ENCODE measurements around the gene TMEM247.

The TMEM247 gene

DNA sequence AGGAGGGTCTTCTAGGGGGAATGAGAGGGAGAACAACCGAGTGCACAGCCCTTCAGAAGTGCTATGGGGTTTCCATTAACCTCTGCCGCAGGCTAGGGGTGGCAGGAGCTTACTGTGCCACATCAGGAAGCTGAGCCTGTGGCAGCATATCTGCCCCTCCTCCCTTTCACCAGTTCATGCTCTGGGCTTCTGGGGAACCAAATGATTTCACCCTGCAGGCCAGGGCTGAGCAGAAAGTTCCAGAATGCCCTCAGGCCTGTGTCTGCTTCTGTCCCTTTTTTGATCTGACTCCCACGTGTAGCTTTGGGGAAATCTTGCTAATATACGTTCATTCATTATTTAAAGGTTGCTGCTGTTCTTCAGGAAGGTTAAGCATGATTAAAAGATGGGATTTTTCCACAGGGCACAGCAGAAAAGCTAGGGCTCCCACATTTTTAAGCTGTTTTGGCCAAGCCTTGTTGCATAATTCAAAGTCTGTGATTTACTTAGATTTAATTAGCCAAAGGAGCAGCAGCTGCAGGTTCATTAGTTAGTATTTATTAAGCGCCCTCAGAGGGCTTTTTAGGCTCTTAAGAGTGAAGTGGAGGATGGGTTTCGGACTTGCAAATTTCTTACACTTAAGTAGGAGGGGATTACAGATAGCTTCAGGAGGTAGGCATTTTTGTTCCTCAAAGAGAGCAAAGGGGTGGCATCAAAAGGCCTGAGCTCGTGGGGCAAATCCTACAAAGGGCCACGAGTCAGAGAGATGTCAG is 10.2 kb downstream of the TMEM247 start:
- no peak for DNase-seq (ENCODE audit: low read depth)

DNA sequence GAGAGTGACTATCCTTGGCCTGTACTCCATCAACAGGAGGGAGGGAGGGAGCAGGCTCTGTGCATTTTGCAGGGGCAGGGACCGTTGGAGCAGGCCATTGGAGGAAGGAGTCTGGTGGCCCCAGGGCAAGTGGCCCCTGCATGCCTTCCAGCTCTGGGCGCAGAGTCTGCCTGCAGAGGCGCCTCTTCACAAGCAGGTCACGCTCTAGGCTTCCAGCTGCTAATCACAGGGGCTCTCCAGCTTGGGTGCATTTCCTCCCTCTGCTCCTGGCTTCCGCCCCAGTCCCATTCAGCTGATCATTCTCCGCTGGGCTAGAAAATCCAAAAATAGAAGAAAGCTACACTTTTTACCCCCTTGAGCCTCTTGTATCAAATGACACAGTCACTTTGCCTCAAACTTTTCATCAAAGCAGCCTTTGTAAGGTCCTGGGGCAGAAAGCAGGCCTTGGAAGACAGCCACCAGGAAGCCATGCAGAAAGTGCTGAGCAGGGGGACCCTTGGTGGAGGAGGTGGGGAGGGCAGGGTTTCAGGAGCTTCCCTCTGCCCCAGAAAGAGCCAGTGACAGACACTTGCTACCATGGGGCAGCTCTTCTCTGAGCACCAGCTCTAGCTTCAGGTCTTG is 11.3 kb downstream of the TMEM247 start:
- DNase-seq (ENCODE audit: low read depth): no peak

DNA sequence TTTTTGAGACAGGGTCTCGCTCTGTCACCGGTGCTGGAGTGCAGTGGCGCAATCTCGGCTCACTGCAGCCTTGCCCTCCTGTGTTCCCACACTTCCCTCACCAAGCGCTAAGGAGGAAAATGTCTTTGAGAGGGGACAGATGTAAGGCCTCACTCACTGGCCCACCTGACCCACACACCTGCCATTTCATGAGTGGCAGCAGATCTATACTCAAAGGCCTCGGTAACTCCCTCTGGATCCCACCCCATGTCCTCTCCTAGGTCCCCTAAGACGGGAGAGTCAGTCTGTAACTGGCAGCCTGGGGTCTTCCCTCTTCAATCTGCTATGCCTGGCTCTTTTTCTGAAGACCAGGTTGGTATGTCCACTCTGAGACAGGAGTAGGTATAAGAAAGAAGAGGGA is 12.9 kb downstream of the TMEM247 start:
- no peak for DNase-seq (ENCODE audit: low read depth)

DNA sequence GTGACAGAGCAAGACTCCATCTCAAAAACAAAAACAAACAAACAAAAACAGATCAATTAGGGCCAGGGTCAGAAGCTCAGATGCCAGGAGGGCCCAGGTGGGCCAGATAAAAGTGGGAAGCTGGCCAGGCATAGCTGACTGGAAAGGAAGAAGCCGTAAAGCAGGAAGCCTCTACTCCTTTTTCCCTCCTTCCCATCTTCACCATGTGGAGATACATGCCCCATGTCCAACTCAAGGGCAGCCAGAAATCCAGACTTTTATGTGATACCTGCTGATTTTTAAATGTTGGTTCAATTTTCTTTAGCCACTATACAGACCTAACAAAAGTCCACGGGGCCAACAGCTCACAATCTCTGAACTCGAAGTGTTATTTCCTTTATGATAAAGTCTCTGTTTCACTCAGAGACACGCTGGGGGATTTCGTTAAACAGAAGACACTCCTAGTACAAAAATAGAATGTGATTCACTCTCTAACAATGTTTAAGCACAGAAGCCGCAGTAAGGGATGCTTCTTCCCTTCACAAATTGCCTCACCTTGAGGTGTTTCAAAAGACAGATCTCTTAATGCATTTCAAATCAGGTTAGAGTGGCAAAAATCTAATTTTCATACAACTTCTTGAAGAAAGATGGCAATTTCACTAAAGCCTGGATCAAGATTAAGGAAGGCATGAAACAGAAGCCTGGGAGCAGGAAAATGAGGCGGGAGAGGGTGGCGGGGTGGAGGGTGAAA is 14.0 kb downstream of the TMEM247 start:
- DNase-seq (ENCODE audit: low read depth): no peak

DNA sequence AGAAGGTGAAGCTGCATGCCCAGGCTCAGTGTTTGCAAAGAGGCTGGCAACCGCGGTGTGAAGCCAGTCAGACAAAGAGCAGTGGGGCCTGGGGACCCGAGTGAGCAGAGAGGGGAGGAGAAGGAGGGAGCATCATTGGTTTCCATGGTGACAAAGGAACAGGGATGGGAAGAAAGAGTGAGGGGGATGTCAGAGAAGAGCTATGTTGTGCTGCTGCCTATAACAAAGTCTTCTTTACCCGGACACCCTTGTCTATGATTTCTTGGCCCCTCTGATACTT is 14.5 kb downstream of the TMEM247 start:
- no peak for DNase-seq (ENCODE audit: low read depth)

DNA sequence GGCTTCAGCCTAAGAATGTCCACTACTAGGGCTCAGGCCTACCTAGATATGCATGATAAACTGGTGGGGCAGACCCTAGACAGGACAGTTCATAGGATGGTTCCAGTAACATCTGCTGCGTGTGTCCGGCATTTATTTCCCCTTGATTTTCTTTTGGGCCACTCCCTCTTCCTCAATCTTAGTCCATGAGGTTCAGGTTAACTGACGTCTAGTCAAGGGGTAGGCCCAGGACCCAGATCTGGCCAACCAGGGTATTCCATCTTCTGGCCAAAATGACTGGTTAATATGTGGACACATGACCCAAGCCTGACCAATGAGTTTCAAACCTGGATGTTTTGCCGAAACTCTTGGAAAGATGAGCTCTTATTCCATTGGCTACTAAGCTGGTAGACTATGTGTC is 15.2 kb downstream of the TMEM247 start:
- DNase-seq (ENCODE audit: low read depth): no peak

DNA sequence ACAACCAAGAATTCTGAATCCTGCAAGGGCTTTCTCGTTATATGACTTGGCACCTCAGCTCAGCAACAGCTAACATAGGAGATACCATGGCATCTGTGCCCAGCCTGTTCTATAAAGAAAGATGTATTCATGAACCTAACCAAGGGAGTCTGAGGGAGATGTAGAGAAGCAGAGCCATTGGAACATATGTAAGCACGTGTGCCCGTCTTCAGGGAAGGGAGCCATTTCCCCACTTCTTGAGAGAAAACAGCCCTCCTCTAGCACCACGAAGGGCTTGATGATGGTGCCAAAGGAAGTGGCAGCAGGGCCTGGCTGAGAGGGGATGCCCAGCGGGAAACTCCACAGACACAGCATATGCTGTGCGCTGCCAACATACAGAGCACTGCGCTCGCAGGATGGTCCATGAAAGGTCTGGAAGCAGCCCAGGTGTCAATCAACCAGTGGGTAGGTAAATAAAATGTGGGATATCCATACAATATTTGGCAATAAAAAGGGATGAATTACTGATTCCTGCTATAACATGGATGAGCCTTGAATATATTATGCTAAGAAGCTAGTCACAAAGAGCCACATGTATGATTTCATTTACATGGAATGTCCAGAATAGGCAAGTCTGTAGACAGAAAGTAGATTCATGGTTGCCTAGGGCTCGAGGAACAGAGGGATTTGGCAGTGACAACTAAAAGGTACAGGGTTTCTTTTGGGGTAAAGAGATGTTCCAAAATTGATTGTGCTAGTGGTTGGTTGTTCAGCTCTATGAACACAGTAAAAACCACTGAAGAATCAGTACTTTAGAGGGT is 16.1 kb downstream of the TMEM247 start:
- no peak for DNase-seq (ENCODE audit: low read depth)

DNA sequence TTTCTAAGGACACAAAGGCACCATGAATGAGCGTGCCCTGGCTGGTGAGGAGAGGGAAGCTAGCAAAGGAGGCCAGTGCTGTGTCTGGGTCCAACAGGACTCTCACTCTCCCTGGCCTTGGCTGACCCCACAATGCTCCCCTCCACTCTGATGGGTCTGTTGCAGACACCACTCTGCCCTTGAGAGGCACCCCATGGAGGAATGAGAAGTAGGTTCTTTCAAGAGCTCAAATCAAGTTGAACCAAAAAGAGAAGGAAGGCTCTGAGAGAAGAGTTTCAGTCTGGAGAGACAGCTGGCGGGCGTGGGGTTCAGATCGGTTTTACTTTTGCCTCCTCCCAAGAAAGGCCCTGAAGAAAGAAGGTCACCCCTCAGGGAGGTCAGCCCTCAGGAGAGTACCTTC is 18.4 kb downstream of the TMEM247 start:
- no peak for DNase-seq (ENCODE audit: low read depth)

DNA sequence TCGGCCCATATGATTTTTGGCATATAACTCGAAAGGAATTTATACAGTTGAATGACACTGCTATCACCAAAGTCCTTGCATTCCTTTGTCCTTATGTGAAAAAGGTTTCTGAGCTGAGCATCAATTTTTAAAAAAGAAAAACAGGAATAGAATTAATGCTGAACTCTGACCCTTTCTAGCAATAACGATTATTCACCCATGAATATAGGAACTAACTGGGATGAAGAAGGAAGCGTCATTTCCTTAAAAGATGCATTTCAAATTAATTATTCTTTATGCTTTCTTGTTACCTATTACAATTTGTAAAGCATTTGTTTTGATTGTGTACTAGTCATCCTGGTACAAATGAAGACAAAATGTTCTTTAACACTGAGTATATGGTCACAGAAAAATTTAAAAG is 19.3 kb downstream of the TMEM247 start:
- no peak for DNase-seq (ENCODE audit: low read depth)

DNA sequence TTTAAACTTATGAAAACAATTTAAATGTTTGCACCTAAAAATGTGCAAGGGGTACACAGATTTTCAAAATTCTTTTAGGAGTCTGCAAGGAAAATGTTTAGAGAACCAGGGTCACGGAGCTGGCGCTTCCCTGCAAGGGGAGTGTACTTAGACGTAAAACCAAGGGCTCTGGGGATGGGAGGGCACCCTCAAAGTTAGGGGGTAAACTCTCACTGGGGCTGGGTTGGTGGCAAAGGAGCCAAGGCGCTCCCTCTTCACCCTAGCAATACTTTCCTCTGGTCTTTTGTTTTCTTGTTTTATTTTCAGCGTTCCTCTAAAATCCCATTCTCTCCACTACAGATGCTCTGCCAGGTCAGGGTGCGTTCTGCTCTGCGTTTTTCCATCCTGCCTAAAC is 20.0 kb downstream of the TMEM247 start:
- DNase-seq (ENCODE audit: low read depth): no peak

DNA sequence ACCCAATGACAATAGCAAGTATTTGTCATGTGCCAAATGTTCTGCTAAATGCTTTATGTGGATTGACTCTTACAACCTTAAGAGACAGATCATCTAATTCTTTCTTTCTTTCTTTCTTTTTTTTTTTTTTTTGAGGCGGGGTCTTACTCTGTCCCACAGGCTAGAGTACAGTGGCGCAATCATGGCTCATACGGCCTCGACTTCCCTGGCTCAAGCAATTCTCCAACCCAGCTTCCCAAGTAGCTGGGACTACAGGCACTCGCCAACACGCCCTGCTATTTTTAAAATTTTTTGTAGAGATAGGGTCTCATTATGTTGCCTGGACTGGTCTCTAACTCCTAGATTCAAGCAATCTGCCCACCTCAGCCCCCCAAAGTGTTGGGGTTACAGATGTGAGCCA is 21.4 kb downstream of the TMEM247 start:
- DNase-seq (ENCODE audit: low read depth): no peak

DNA sequence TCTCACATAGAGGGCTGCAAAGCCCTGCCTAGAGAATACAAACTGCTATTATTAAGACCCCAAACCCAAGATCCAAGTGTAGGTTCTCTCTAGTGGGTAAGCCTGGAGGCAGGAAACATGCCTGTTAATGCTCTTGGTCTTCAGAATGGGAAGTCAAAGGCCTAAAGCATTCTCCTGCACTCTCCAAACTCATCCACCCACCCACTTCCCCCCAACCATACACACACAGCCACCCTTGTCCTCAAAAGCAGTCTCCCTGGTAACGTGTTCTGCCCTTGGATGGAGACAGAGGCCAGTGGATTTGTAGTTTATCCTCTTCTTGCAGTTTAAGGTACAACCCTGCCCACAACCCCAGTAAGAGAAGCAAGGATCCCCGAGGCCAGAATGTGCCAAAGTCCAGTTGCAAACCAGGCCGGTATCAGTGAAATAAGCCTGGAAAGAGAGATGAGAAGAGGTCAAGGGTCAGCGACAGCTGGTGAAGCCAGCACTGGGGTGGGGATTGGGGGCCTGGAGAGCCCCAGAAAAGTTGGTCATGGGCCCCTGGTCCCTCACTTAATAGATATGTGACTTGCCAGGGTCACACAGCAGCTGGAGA is 23.0 kb downstream of the TMEM247 start:
- no peak for DNase-seq (ENCODE audit: low read depth)

DNA sequence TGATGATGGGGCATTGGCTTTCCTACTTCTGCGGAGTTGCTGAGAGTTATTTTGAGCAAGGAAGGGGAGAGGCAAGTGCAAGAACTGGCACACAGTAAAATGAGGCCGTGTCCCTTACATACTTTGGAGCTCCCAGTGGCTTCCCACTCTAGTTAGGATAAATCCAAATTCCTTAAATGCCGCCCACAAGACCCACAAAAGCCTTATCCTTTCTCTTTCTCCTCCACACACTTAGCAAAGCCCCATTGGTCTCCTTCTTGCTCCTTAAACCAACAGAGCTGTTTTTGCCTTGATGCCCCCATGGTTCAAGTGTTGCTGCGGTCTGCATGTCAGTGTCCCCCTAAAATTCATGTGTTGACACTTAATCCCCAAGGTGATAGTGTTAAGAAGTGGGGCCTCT is 24.3 kb downstream of the TMEM247 start:
- DNase-seq (ENCODE audit: low read depth): no peak

DNA sequence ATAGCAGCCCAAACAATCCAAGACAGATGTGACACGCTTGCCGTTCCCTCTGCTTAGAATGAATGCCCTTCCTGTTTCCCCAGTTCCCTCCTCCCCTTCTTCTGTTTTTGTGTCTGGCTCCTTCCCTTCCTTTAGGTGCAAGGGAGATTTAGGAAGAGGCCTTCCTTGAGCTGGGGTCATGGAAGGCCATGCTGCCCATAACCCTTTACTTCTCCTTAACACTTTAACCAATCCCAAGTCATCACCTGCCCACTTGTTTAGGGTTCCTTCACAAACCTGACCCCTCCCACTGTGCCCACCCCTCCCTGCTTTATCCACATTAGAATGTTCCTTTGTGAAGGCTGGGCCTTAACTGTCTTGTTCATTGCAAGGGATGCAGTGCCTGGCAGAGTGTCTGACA is 24.9 kb downstream of the TMEM247 start:
- no peak for DNase-seq (ENCODE audit: low read depth)

DNA sequence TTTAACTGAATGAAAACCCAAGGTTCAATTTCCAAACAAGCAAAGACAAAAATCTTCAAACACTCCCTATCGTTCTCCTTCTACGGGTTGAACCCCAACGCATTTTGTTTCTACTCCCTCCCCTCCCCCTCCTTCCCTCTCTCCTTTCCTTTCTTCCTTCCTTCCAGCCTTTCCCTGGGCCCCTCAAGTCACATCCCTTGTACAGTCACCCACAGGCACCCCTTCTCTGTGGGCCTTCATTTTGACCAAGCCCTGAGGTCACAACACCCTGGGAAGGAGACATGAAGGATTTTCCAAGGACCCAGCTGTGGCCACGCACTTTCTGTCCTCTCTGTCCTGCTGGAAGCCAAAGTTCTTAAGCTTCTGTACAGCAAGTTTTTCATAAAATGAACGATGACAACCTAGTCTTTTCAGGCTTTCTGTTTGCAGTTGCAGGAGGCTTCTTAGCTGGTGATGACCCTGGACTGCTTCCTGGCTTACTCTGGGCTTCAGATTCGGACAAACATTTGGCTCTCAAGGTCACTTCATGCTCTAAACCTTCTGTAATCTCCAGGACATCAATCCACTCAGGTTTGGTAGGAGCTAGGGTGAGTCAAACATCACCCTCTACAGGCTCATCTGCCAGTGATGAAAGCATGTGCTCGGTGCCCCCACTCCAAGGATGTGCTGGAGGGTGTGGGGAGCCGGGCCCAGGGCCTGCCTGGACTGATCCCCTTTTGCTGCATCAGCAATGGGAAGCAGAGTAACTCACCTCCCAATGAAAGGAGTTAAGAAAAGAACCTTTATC is 25.5 kb downstream of the TMEM247 start:
- no peak for DNase-seq (ENCODE audit: low read depth)

DNA sequence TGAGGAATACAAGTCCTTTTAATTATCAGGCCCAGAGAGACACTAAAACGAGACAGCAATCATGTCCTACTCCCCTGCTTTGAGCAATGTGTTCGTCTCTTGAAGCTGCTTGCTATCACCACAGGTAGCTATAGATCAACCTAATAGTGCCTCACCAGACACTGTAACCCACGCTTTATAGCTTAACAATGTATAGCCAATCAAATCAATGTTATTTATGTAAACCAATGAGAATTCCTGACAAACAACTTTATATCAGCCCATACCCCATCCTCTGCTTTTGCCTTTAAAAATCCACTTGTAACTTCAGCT is 26.1 kb downstream of the TMEM247 start:
- no peak for DNase-seq (ENCODE audit: low read depth)

DNA sequence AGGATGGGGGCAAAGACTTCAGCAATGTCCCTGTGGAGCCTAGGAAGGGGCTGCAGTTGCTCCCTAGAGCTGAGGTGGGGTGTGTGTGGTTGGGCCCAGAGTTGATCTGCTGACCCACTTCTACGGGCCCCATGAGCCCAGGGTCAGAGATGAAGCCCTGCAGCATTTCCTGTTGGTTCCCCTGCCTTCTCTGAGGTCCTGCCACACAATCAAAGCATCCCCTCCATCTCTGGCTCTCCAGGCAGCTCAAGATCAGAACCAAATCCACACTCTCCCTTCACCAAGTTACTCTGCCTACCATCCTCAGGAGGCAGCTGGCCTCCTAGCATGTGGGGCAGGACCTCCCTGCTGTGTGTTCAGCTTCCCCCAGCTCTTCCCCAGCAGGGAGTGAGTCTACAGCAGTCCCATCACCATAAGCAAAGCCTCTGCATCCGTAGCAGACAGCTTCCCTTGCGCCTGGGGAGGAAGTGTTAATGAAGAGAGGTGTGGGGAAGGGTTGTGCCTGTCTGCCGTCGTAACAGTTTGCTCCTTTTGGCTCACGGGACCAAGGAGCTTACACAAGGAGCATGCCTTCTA is 26.9 kb downstream of the TMEM247 start:
- no peak for DNase-seq (ENCODE audit: low read depth)

DNA sequence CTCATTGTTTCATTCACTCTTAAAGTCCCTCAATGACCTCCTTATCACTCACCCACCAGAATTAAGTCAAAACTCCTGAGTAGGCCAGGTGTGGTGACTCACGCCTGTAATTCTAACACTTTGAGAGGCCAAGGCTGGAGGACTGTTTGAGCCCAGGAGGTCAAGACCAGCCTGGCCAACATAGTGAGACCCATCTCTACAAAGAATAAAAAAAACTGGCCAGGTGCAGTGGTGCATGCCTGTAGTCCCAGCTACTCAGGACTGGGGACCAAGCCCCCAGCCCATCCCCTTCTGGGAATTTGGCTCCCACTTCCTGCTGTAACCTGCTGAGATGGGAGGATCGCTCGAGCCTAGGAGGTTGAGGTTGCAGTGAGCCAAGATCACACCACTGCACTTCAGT is 28.9 kb downstream of the TMEM247 start:
- no peak for DNase-seq (ENCODE audit: low read depth)

DNA sequence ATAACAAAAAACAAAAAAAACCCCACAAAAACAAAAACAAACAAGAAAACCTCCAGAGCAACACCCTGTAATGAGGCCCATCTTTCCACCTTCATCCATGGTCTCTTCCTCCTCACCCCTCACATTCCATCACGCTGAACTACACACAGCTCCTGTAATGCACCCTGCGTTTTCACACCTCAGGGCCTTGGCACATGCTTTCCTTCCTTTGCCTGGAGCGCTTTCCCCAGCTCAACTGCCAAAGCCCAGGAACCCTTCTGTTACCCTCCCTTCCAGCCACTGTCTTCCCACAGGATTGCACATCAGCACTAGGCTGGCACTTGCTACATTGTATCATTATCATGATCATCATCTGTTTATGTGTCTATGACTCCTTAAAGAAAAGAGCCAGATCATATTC is 29.4 kb downstream of the TMEM247 start:
- DNase-seq (ENCODE audit: low read depth): no peak

DNA sequence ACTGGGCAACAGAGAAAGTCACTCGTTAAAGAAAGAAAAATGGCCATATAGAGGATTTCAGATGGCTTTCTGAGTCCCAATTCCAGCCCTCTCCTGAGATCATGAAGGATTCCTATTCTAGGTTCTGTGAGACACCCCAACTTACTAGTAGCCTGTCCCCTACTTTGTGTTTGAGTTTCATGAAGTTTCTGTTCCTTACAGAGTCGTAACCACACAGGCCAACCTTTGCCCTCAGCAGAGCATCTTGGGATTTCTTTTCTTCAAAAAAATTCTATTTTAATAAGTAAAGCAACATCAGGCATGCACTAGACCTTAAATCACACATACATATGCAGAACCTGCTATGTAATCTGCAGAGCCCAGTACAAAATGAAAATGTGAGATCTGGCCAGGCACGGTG is 30.4 kb downstream of the TMEM247 start:
- DNase-seq (ENCODE audit: low read depth): no peak

DNA sequence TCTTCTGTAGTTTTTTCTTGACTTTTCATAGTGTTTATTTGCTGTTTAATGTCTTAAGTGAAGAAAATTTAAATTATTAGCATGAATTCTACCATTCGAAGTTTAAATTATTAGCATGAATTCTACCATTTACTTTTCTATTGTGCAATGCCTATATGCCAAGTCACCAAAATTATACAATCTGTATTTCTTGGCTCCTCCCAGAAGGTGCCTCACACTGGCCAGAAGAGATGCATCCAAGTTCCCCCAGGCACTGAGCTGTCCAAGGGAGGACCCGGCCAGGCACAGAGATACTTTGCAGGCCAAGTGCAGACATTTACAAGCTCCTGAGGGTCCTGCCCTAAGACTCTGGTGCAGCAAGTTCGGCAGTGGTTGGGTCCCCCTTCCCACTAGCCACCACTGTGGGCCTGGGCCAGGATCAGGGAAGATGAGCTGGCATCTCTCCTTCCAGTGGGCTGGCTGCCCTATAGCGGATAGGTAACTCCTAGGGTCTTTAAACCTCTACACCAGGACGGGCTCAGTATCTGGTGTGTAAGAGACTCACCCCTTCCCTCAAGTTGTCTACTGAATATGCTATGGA is 31.3 kb downstream of the TMEM247 start:
- DNase-seq (ENCODE audit: low read depth): no peak
